HepG2 (cell line): ENCODE data around the gene USP9Y.

Experiments
- ATF4 ChIP-seq, 2 experiments: fragments of 450-650 bp in 1 of 2; sonication (generic) in 1 of 2; formaldehyde crosslinking; IDR thresholded peaks; 2 replicates each; pipeline versions ENCODE4 v1.5.0 to v1.8.0; 2020 to 2022; ENCODE audit warnings: mild to moderate bottlenecking in 1 of 2, missing genetic modification reagents in 1 of 2
- FOSL2 ChIP-seq: sonication (generic); formaldehyde crosslinking; IDR thresholded peaks from 2 replicates; pipeline ENCODE4 v1.4.0; 2020; ENCODE audit warnings: missing genetic modification reagents
- GTF3A ChIP-seq: sonication (generic); formaldehyde crosslinking; conservative IDR thresholded peaks from 2 replicates; pipeline ENCODE4 v1.4.0; 2020; ENCODE audit warnings: mild to moderate bottlenecking, missing genetic modification reagents
- SRSF4 ChIP-seq: fragments of 200-400 bp; formaldehyde crosslinking; IDR thresholded peaks from one replicate; pipeline ENCODE4 v1.6.1; 2018; ENCODE audit warnings: mild to moderate bottlenecking, low read depth, low read length, moderate library complexity; ENCODE audit not compliant: poor library complexity, severe bottlenecking
- SUZ12 ChIP-seq: fragments of 150-350 bp; IDR thresholded peaks from 2 replicates; pipeline ENCODE4 v1.6.1; 2014; ENCODE audit warnings: low read depth, low read length

- no peak for TF ChIP-seq FOSL2 (CRISPR knock-in tag)
- TF ChIP-seq ATF4 (CRISPR knock-in tag; IDR thresholded peaks at IDR 0.05), result no peak
- TF ChIP-seq SRSF4, result no peak
- TF ChIP-seq GTF3A (CRISPR knock-in tag), result no peak
- TF ChIP-seq SUZ12, result no peak
Observed at GRCh38 chrY:12662745-12663591, 38.1 kb upstream of the USP9Y start.
